Epithelial cell of proximal tubule (primary cell): ENCODE measurements around the gene KRTAP10-11. TPM values are rescaled to one million over a fixed set of nuclear protein-coding genes. Genes with fewer than 3 reads are reported as not detected.
"Not testable (repeated sequence)": the region's sequence is repeated elsewhere in the genome, so short reads cannot be mapped to it uniquely, and the experiment has no call there.

Experiments used
- DNase-seq: peaks from one replicate; pipeline ENCODE4 v3.0.0-alpha.2; 2011; ENCODE audit warnings: low read depth
- H3K4me3 ChIP-seq: 2 replicates; pipeline ENCODE4 v1.5.1; 2011; ENCODE audit warnings: low read depth, mild to moderate bottlenecking, low read length
- total RNA-seq: library from RNA; depleted of rRNA; stranded (reverse); fragments of >200 nt; gene quantifications from 2 replicates; pipeline ENCODE4 v1.2.3, GENCODE V29; 2015
- TF ChIP-seq, protein P1 (sequence below): conservative IDR thresholded peaks from 2 replicates; pipeline ENCODE4 v1.5.1; 2012; ENCODE audit warnings: low read depth, mild to moderate bottlenecking, low read length

Gene KRTAP10-11
- total RNA-seq, 1 donor from 2014 or later = not detected

DNA sequence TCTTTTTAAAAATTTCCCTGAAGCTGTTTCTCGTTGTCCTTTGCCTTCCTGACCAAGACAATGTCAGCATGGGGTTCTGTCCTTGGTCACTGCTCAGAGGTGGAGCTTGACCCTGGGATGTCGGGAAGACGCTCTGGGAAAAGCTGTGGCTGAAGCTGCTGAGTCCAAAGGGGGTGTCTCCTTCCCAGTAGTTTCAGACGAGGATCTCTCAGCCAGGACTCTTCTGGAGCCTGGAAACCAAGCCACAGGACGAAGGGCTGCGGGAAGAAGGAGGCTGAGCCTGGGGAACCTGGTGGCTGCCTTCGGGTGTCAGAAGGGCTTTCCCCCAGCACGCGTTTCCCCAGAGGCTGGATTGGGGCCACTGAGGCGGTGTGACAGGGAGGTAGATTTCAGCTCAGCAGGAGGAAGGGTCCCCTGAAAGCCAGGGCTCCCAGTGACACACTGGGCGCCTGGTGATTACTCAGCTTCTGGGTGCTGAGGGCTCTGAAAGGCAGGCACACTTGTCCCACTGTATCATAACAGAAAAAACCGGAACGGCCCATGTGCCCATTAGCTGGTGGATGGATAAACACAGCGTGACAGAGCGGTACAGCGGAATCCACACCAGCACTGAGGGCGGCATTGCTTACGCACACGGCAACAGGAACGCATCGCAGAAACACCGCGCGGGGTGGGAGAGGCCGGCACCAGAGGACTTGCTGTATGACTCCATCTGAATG is 40.8 kb downstream of the KRTAP10-11 start:
- H3K4me3 ChIP-seq = no peak overlapping the region
- no peak for DNase-seq
- TF ChIP-seq, protein P1, sequence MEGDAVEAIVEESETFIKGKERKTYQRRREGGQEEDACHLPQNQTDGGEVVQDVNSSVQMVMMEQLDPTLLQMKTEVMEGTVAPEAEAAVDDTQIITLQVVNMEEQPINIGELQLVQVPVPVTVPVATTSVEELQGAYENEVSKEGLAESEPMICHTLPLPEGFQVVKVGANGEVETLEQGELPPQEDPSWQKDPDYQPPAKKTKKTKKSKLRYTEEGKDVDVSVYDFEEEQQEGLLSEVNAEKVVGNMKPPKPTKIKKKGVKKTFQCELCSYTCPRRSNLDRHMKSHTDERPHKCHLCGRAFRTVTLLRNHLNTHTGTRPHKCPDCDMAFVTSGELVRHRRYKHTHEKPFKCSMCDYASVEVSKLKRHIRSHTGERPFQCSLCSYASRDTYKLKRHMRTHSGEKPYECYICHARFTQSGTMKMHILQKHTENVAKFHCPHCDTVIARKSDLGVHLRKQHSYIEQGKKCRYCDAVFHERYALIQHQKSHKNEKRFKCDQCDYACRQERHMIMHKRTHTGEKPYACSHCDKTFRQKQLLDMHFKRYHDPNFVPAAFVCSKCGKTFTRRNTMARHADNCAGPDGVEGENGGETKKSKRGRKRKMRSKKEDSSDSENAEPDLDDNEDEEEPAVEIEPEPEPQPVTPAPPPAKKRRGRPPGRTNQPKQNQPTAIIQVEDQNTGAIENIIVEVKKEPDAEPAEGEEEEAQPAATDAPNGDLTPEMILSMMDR = no peak

DNA sequence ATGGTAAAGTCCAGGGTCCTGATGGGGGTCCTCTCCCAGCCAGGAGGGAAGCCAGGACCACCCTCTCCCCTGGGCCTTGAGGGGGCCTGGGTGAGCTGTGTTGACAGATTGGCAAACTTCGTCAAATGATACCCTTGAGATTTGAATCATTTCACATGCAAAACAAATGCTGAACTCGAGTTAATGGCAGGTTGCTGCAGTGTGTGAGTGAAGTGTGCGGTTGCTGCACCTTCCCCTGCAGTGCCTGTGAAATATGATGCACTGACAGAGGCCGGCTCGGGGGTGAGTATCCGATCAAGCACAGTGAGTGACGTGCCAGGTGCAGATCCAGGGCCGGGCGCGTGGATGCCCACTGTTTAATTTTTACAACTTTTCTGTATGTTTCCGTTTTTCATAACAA is 41.5 kb downstream of the KRTAP10-11 start:
- no peak overlapping the region for H3K4me3 ChIP-seq
- TF ChIP-seq, protein P1 = no peak
- DNase-seq = no peak

DNA sequence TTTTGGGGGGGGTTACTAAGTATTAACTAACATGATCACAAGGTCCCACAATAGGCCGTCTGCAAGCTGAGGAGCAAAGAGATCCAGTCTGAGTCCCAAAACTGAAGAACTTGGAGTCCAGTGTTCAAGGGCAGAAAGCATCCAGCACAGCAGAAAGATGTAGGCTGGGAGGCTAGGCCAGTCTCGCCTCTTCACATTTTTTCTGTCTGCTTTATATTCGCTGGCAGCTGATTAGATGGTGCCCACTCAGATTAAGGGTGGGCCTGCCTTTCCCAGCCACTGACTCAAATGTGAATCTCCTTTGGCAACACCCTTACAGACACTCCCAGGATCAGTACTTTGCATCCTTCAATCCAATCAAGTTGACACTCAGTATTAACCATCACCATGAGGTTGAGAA is 43.5 kb downstream of the KRTAP10-11 start:
- H3K4me3 ChIP-seq, DNase-seq: not testable (repeated sequence)

DNA sequence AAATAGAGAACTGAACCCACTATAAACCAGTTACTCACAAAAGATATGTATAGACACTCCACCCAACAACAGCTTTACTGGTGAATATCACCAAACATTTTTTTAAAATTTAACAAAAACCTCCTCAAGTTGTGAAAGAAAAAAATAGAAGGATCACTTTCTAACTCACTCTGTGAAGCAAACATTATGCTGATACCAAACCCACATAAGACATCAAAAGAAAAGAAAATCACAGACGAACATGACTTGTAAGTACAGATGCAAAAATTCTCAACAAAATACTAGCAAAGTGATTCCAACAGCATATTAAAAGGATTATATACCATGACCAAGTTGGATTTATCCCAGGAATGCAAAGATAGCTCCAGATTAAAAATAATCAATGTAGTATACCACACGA is 45.5 kb downstream of the KRTAP10-11 start:
- no peak overlapping the region for H3K4me3 ChIP-seq
- DNase-seq = no peak
- TF ChIP-seq, protein P1 = no peak

DNA sequence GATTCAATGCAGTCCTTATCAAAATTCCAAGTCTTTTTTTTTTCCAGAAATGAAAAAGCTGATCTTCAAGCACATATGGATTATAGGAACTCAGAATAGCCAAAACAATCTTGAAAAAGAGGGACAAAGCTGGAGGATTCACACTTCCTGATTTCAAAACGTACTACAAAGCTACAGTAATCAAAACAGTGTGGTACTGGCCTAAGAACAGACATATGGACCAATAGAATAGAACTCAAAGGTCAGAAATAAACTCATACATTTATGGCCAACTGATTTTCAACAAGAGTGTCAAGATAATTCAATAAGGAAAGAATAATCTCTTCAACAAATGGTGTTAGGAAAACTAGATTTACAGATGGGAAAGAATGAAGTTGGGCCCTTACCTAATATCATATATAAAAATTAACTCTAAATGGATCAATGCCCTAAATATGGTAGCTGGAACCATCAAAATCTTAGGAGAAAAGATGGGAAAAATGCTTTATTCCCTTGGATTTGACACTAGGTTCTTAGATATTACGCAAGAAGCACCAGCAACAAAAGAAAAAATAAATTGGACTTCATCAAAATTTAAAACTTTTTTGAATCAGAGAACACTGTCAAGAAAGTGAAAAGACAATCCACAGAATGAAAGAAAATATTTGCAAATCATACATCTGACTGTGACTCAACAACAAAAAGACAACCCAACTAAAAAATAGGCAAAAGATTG is 46.7 kb downstream of the KRTAP10-11 start:
- DNase-seq = no peak
- TF ChIP-seq, protein P1 = no peak

DNA sequence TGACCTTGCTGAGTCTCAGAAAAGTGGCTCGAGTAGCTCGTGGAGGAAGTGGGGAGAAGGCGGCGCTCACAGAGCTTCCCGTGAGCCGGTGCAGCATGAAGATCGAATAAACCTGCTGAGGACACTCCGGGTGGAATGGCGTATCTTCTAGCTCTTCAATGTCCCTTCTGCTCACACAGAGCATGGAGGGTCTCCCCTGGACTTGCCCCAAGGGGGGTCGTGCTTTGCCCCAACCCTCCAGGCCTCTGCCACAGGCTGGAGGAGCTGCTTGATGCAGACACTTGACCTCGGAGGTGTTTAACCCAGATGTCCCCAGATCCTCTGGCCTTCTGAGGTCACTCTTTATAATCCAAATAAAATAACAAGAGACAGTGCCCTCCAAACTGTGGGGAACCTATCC is 48.6 kb downstream of the KRTAP10-11 start:
- no peak for DNase-seq
- TF ChIP-seq, protein P1 = no peak
- no peak overlapping the region for H3K4me3 ChIP-seq

More for the DNA sequence above, 46.7 kb downstream of the KRTAP10-11 start:
- no peak overlapping the region for H3K4me3 ChIP-seq

DNA sequence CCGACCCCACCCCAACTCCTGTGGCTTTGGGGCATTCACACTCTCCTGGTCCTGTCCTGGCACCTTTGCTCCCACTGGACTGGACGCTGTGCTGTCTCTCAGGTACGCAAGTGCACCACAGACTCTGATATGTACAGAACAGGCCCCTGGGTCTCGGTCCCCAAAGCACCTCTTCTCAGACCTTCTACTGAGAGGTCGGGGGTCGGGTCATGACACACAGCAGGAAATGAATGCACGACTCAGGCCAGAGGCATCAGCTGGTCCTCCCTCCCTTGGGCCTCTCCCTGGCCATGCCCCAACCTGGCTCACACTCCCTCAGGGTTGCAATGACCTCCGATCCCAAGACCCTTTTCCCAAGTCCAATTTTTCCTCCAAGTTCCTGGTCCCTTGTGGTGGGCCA is 49.0 kb downstream of the KRTAP10-11 start:
- no peak for DNase-seq
- H3K4me3 ChIP-seq = no peak overlapping the region
- TF ChIP-seq, protein P1 = no peak
